H1 (cell line): ENCODE data around the gene FAM13C. TPM values are rescaled to one million over a fixed set of nuclear protein-coding genes. Genes with fewer than 3 reads are reported as not detected.

Source experiments
- CTCF ChIA-PET: fragments of 300-600 bp; sonication (Branson Sonifier 250); formaldehyde crosslinking; loops from one replicate; lab custom pipeline; 2021; ENCODE audit not compliant: partially characterized antibody; lab: Charles Lee
- POLR2A ChIA-PET: fragments of 300-600 bp; sonication (Branson Sonifier 250); formaldehyde crosslinking; loops from one replicate; lab custom pipeline; 2021; ENCODE audit warnings: inconsistent platforms; ENCODE audit not compliant: partially characterized antibody; lab: Charles Lee
- DNase-seq, 2 experiments: peaks; one replicate each; pipeline versions ENCODE4 v3.0.0 to v3.0.0-alpha.2; 2010 to 2022; ENCODE audit warnings: low spot score in 2 of 2, low read depth in 1 of 2, mixed read lengths in 1 of 2
- FAIRE-seq: peaks from 2 replicates; lab custom pipeline; 2011; peaks lifted over from hg19 to GRCh38; lab: Jason Lieb, UNC
- H2AFZ ChIP-seq: 2 replicates; pipeline ENCODE4 v1.8.1; 2012; ENCODE audit warnings: low read length, inconsistent platforms
- H2AK5ac ChIP-seq: 2 replicates; pipeline ENCODE4 v1.6.1; 2013; ENCODE audit warnings: low read depth, low read length
- H2BK120ac ChIP-seq: replicated peaks from 2 replicates; pipeline ENCODE3; 2013; ENCODE audit warnings: low read depth, low read length, inconsistent platforms
- H2BK12ac ChIP-seq: 2 replicates; pipeline ENCODE4 v1.6.1; 2013; ENCODE audit warnings: low read depth, low read length
- H2BK15ac ChIP-seq: 2 replicates; pipeline ENCODE4 v1.6.1; 2013; ENCODE audit warnings: low read length
- H2BK20ac ChIP-seq: 2 replicates; pipeline ENCODE4 v1.6.1; 2013; ENCODE audit warnings: low read length
- H2BK5ac ChIP-seq: 2 replicates; pipeline ENCODE4 v1.6.1; 2013; ENCODE audit warnings: low read depth, low read length
- H3K14ac ChIP-seq: 2 replicates; pipeline ENCODE4 v1.6.1; 2013; ENCODE audit warnings: inconsistent platforms; ENCODE audit not compliant: insufficient read length
- H3K18ac ChIP-seq: 2 replicates; pipeline ENCODE4 v1.6.1; 2013; ENCODE audit warnings: low read length; ENCODE audit errors: extremely low read depth
- H3K23ac ChIP-seq: 2 replicates; pipeline ENCODE4 v1.6.1; 2013; ENCODE audit warnings: inconsistent platforms; ENCODE audit not compliant: insufficient read length
- H3K23me2 ChIP-seq: 2 replicates; pipeline ENCODE4 v1.6.1; 2013; ENCODE audit warnings: low read depth, low read length
- H3K27ac ChIP-seq: 2 replicates; pipeline ENCODE4 v1.6.1; 2011; ENCODE audit warnings: low read depth, low read length, inconsistent platforms
- H3K27me3 ChIP-seq, 4 experiments: replicated peaks in 1 of 4; 1 replicate in 1 of 4; 2 replicates in 3 of 4; pipeline versions ENCODE4 v1.6.1 to v1.8.1; 2011 to 2013; ENCODE audit warnings: low read length in 3 of 4, mild to moderate bottlenecking in 3 of 4, inconsistent platforms in 2 of 4, mixed read lengths in 2 of 4, moderate library complexity in 1 of 4; ENCODE audit not compliant: control insufficient read depth in 3 of 4, insufficient read depth in 3 of 4; ENCODE audit errors: extremely low read depth in 1 of 4
- H3K36me3 ChIP-seq, 4 experiments: 2 replicates each; pipeline versions ENCODE4 v1.6.1 to v1.8.1; 2011 to 2013; ENCODE audit warnings: mild to moderate bottlenecking in 4 of 4, low read length in 3 of 4, moderate library complexity in 2 of 4, control low read depth in 1 of 4, inconsistent platforms in 1 of 4; ENCODE audit not compliant: insufficient read depth in 4 of 4, control insufficient read depth in 2 of 4
- H3K4ac ChIP-seq: replicated peaks from 2 replicates; pipeline ENCODE3; 2013; ENCODE audit warnings: low read length, low read depth, mixed read lengths, inconsistent platforms; ENCODE audit not compliant: insufficient read length
- H3K4me1 ChIP-seq, 4 experiments: replicated peaks in 1 of 4; 1 replicate in 1 of 4; 2 replicates in 3 of 4; pipeline versions ENCODE4 v1.6.1 to v1.8.1; 2011 to 2013; ENCODE audit warnings: low read length in 3 of 4, inconsistent platforms in 2 of 4, mixed read lengths in 1 of 4; ENCODE audit not compliant: insufficient read depth in 4 of 4, control insufficient read depth in 3 of 4
- H3K4me2 ChIP-seq, 2 experiments: 2 replicates each; pipeline versions ENCODE4 v1.6.1 to v1.8.1; 2011 to 2013; ENCODE audit warnings: low read depth in 2 of 2, low read length in 2 of 2, control low read depth in 1 of 2, inconsistent platforms in 1 of 2, mild to moderate bottlenecking in 1 of 2; ENCODE audit not compliant: insufficient read depth in 1 of 2
- H3K4me3 ChIP-seq, 4 experiments: fragments of 200-600, 300-600 bp in 1 of 4; sonication (generic), shearing (Covaris generic), sonication (Bioruptor Twin) in 1 of 4; 2 replicates each; pipeline versions ENCODE4 v1.5.1 to v1.8.1; 2011 to 2016; ENCODE audit warnings: low read length in 4 of 4, low read depth in 3 of 4, control low read depth in 2 of 4, inconsistent platforms in 2 of 4, mild to moderate bottlenecking in 2 of 4, mixed read lengths in 1 of 4, moderate library complexity in 1 of 4; ENCODE audit not compliant: insufficient read depth in 2 of 4; ENCODE audit errors: extremely low read depth in 1 of 4
- H3K56ac ChIP-seq: replicated peaks from 2 replicates; pipeline ENCODE3; 2013; ENCODE audit warnings: low read depth, mild to moderate bottlenecking, mixed read lengths, low read length, inconsistent platforms; ENCODE audit not compliant: insufficient read length
- H3K79me1 ChIP-seq: 2 replicates; pipeline ENCODE4 v1.6.1; 2013; ENCODE audit warnings: low read depth, low read length, control low read depth
- H3K79me2 ChIP-seq, 2 experiments: 2 replicates each; pipeline versions ENCODE4 v1.6.1 to v1.8.1; 2012 to 2013; ENCODE audit warnings: low read length in 2 of 2, mild to moderate bottlenecking in 2 of 2, inconsistent platforms in 1 of 2; ENCODE audit not compliant: insufficient read depth in 2 of 2, control insufficient read depth in 1 of 2
- H3K9ac ChIP-seq, 4 experiments: replicated peaks in 1 of 4; 1 replicate in 1 of 4; 2 replicates in 3 of 4; pipeline versions ENCODE4 v1.6.1 to v1.8.1; 2011 to 2013; ENCODE audit warnings: low read depth in 3 of 4, low read length in 3 of 4, control low read depth in 2 of 4, mild to moderate bottlenecking in 2 of 4, moderate library complexity in 2 of 4, inconsistent platforms in 1 of 4; ENCODE audit errors: extremely low read depth in 1 of 4
- H3K9me3 ChIP-seq, 2 experiments: 2 replicates each; pipeline versions ENCODE4 v1.6.1 to v1.8.1; 2012 to 2013; ENCODE audit warnings: mild to moderate bottlenecking in 2 of 2, moderate library complexity in 2 of 2, control low read depth in 1 of 2, inconsistent platforms in 1 of 2, low read depth in 1 of 2, low read length in 1 of 2, mixed read lengths in 1 of 2; ENCODE audit not compliant: insufficient read depth in 2 of 2
- H4K20me1 ChIP-seq, 2 experiments: replicated peaks in 1 of 2; 2 replicates each; pipeline versions ENCODE3 to v1.8.1; 2011 to 2013; ENCODE audit warnings: inconsistent platforms in 2 of 2, low read length in 2 of 2, mild to moderate bottlenecking in 1 of 2; ENCODE audit not compliant: insufficient read depth in 2 of 2, control insufficient read depth in 1 of 2
- H4K5ac ChIP-seq: 2 replicates; pipeline ENCODE4 v1.6.1; 2013; ENCODE audit warnings: low read length, low read depth, mixed read lengths, inconsistent platforms; ENCODE audit not compliant: insufficient read length
- H4K8ac ChIP-seq: 2 replicates; pipeline ENCODE4 v1.8.0; 2013; ENCODE audit warnings: mild to moderate bottlenecking, moderate library complexity, low read length, inconsistent platforms; ENCODE audit not compliant: insufficient read depth; ENCODE audit errors: extremely low read depth
- H4K91ac ChIP-seq: replicated peaks from 2 replicates; pipeline ENCODE3; 2013; ENCODE audit warnings: low read length, mixed read lengths, inconsistent platforms; ENCODE audit not compliant: insufficient read length
- CHD2 ChIP-seq: IDR thresholded peaks from 2 replicates; pipeline ENCODE4 v1.6.1; 2012; ENCODE audit warnings: low read length, improper control_type of control experiment
- EP300 ChIP-seq, 2 experiments: IDR thresholded peaks; 1 replicate in 1 of 2; 2 replicates in 1 of 2; pipeline ENCODE4 v1.6.1; 2011 to 2012; ENCODE audit warnings: low read depth in 2 of 2, low read length in 2 of 2, mild to moderate bottlenecking in 2 of 2, borderline replicate concordance in 1 of 2, inconsistent platforms in 1 of 2, moderate library complexity in 1 of 2
- NANOG ChIP-seq: IDR thresholded peaks from 2 replicates; pipeline ENCODE4 v1.6.1; 2011; ENCODE audit warnings: low read length, low read depth, mild to moderate bottlenecking, inconsistent platforms; ENCODE audit not compliant: insufficient read depth, poor library complexity, severe bottlenecking
- NRF1 ChIP-seq: IDR thresholded peaks from 2 replicates; pipeline ENCODE4 v1.6.1; 2011; ENCODE audit warnings: mild to moderate bottlenecking, low read depth, low read length, improper control_type of control experiment
- PHF8 ChIP-seq: fragments of 200-600 bp; sonication (generic); conservative IDR thresholded peaks from 2 replicates; pipeline ENCODE4 v1.7.1; 2012; ENCODE audit warnings: low read depth, mild to moderate bottlenecking, inconsistent platforms, low read length, moderate library complexity
- RAD21 ChIP-seq, 2 experiments: IDR thresholded peaks in 1 of 2; conservative IDR thresholded peaks in 1 of 2; 2 replicates each; pipeline ENCODE4 v1.6.1; 2011; ENCODE audit warnings: low read depth in 2 of 2, low read length in 2 of 2, improper control_type of control experiment in 1 of 2, inconsistent platforms in 1 of 2, mild to moderate bottlenecking in 1 of 2, moderate library complexity in 1 of 2
- RFX5 ChIP-seq: IDR thresholded peaks from 2 replicates; pipeline ENCODE4 v1.6.1; 2011; ENCODE audit warnings: low read depth, low read length, improper control_type of control experiment, borderline replicate concordance
- SP1 ChIP-seq: IDR thresholded peaks from 2 replicates; pipeline ENCODE4 v1.6.1; 2011; ENCODE audit warnings: low read depth, low read length
- TAF1 ChIP-seq: IDR thresholded peaks from 2 replicates; pipeline ENCODE4 v1.6.1; 2011; ENCODE audit warnings: mild to moderate bottlenecking, low read depth, low read length
- TAF7 ChIP-seq: optimal IDR thresholded peaks from 2 replicates; pipeline ENCODE3; 2011; ENCODE audit warnings: low read depth, mild to moderate bottlenecking, inconsistent platforms, low read length, moderate library complexity, borderline replicate concordance
- YY1 ChIP-seq: IDR thresholded peaks from 2 replicates; pipeline ENCODE4 v1.6.1; 2011; ENCODE audit warnings: low read depth, mild to moderate bottlenecking, low read length
- WGBS, 2 experiments: shearing (Covaris generic) in 1 of 2; methylation state at CpG; one replicate each; pipeline versions ENCODE4 v1.1.6 to v1.1.7; 2013 to 2015; ENCODE audit warnings: low lambda C conversion rate in 2 of 2, mixed read lengths in 2 of 2, inconsistent platforms in 1 of 2, low coverage in 1 of 2, missing lambda C conversion rate in 1 of 2; ENCODE audit not compliant: insufficient replicate concordance in 2 of 2, insufficient coverage in 1 of 2, insufficient read length in 1 of 2; ENCODE audit errors: extremely low coverage in 1 of 2, missing lambda C conversion rate in 1 of 2; 5-methylcytosine and 5-hydroxymethylcytosine counted together
- polyA plus RNA-seq, 7 experiments: library from polyadenylated mRNA; depleted of rRNA in 3 of 7; stranded (reverse) in 5 of 7; unstranded in 2 of 7; fragments of >200 nt in 5 of 7; fragments of 200-250 nt in 2 of 7; gene quantifications; 1 replicate in 5 of 7; 2 replicates in 1 of 7; 4 replicates in 1 of 7; pipeline versions ENCODE4 v1.2.1 to v1.2.3, GENCODE V29; 2011 to 2013; ENCODE audit warnings: missing spikeins in 2 of 7, mixed read lengths in 2 of 7
- total RNA-seq: library from RNA; stranded (reverse); fragmentation: NEBNext Ultra II Directional; extraction: Animal tissue kit (Norgen Biotek cat#: 25700); gene quantifications from 2 replicates; pipeline ENCODE4 v1.2.1, GENCODE V29; 2021
- TF ChIP-seq, protein P1 (sequence below): IDR thresholded peaks from 2 replicates; pipeline ENCODE4 v1.6.1; 2012; ENCODE audit warnings: inconsistent platforms
- TF ChIP-seq, protein P2 (sequence below): IDR thresholded peaks from 2 replicates; pipeline ENCODE4 v1.6.1; 2011; ENCODE audit warnings: low read length, improper control_type of control experiment

The FAM13C gene
- total and polyA plus RNA-seq, 2 of the 8 experiments (the other 6 are each of a cell fraction or from before 2014, with no cell fraction given): 0.56 to 0.62 TPM

DNA sequence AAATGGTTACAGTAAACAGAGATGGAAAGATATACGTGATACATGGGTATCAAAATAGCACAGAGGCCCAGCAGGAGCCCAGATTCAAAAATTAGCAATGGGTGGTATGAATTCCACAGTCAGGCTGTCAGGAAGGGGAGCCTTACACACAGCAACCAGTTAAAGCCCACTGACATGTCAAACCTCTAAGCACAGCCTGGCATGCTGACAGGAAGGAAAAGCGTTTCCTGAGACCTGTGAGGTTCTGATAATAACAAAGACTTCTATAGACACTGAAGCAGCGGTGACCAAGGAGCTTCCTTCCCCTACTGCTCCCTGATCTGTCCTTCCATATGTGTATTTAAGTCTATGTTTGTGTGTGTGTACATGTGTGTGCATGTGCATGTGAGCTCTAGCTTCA, 96.0 kb downstream of the FAM13C start:
- Histone ChIP-seq H3K27me3 (no peaks in the 10 kb centered on the region), H2BK15ac (no peak overlapping the region), H3K18ac (no peak overlapping the region), H2BK5ac (no peak overlapping the region), H3K79me1 (no peaks in the 10 kb centered on the region), H4K91ac (no peak overlapping the region), H3K36me3 (no peaks in the 10 kb centered on the region), H3K9me3 (no peaks in the 10 kb centered on the region), H3K79me2 (no peaks in the 10 kb centered on the region), H3K23ac (no peak overlapping the region), H2BK20ac (no peak overlapping the region), H3K9ac (no peak overlapping the region), H3K4me1 (no peaks in the 10 kb centered on the region), H3K27ac (no peak overlapping the region), H4K5ac (no peak overlapping the region), H2BK12ac (no peak overlapping the region), H4K20me1 (no peaks in the 10 kb centered on the region), H3K56ac (peak overlapping the region; percentile 4), H2BK120ac (no peak overlapping the region), H4K8ac (no peak overlapping the region), H2AFZ (no peak overlapping the region), H3K23me2 (no peaks in the 10 kb centered on the region), H3K14ac (no peak overlapping the region), H2AK5ac (no peak overlapping the region), H3K4ac (no peak overlapping the region), H3K4me3 (no peak overlapping the region), H3K4me2 (no peak overlapping the region)
- CTCF ChIA-PET: no interaction called here
- FAIRE-seq (no peak), DNase-seq (no peak)
- POLR2A ChIA-PET: no interaction called here
- WGBS, 2 experiments: 81 to 100% methylated on average over 1 to 3 of the region's 3 CpGs
- TF ChIP-seq TAF1: no peak
- no peak for TF ChIP-seq SP1
- no peak for TF ChIP-seq EP300 (IDR thresholded peaks at IDR 0.05; ENCODE audit: borderline replicate concordance in 1 of 2, low read depth in 2 of 2, low read length in 2 of 2)
- no peak for TF ChIP-seq RFX5
- TF ChIP-seq, protein P1, sequence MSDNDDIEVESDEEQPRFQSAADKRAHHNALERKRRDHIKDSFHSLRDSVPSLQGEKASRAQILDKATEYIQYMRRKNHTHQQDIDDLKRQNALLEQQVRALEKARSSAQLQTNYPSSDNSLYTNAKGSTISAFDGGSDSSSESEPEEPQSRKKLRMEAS: no peak
- TF ChIP-seq, protein P2, sequence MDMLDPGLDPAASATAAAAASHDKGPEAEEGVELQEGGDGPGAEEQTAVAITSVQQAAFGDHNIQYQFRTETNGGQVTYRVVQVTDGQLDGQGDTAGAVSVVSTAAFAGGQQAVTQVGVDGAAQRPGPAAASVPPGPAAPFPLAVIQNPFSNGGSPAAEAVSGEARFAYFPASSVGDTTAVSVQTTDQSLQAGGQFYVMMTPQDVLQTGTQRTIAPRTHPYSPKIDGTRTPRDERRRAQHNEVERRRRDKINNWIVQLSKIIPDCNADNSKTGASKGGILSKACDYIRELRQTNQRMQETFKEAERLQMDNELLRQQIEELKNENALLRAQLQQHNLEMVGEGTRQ: no peak
- TF ChIP-seq NRF1: no peak
- TF ChIP-seq TAF7: no peak
- no peak for TF ChIP-seq CHD2
- TF ChIP-seq PHF8: no peak
- no peak for TF ChIP-seq YY1
- no peak for TF ChIP-seq NANOG
- TF ChIP-seq RAD21 (IDR thresholded peaks at IDR 0.05 in 1 of 2, conservative IDR thresholded peaks at IDR 0.05 in 1 of 2; ENCODE audit: low read depth in 2 of 2, low read length in 2 of 2): no peak
